ENCODE results near the gene TIGD3. TPM values are rescaled to one million over a fixed set of nuclear protein-coding genes. Genes with fewer than 3 reads are reported as not detected.

TIGD3 gene
- total and polyA plus RNA-seq, 2 donors (not counting 3 experiments of a cell fraction or from before 2014, with no cell fraction given): 0.18 to 0.27 TPM

GRCh38 chr11:65366340-65366773 lies 11.8 kb downstream of the TIGD3 start:
- peaks cover 7% of the 10 kb centered on the region for H3K4me1 ChIP-seq (ENCODE audit: control insufficient read depth, extremely low read depth, insufficient read depth, low read length)
- TF ChIP-seq GATA2 (IDR thresholded peaks at IDR 0.05; ENCODE audit: insufficient read depth, insufficient read length, low read depth, low read length) (no peak), CTCF (IDR thresholded peaks at IDR 0.05; ENCODE audit: extremely low read depth in 1 of 2, insufficient read depth in 1 of 2, low read depth in 1 of 2, low read length in 2 of 2) (peak; percentile 49 to 66), POLR2AphosphoS5 (IDR thresholded peaks at IDR 0.05; ENCODE audit: insufficient read depth, low read depth, low read length) (no peak)
- H4K20me1 ChIP-seq (replicated peaks; ENCODE audit: control insufficient read depth, extremely low read depth, insufficient read depth, low read length): no peaks in the 10 kb centered on the region
- no peaks in the 10 kb centered on the region for H3K27me3 ChIP-seq (ENCODE audit: control insufficient read depth in 2 of 2, insufficient read depth in 2 of 2, low read length in 2 of 2)
- H3K9ac ChIP-seq (replicated peaks; ENCODE audit: extremely low read depth, insufficient read depth, low read length): no peak overlapping the region
- dilution Hi-C loops (cut with MboI; ENCODE audit: extremely low pct_ligation_motif_present, low sequenced_read_pairs): no loop called here
- DNase-seq (ENCODE audit: low read depth, low spot score) (peak; percentile 78), FAIRE-seq (peak; percentile 92)
- H3K36me3 ChIP-seq (ENCODE audit: control insufficient read depth in 2 of 2, extremely low read depth in 1 of 2, insufficient read depth in 2 of 2, low read length in 2 of 2): no peaks in the 10 kb centered on the region
- no peaks in the 10 kb centered on the region for H3K9me1 ChIP-seq (replicated peaks; ENCODE audit: control insufficient read depth, extremely low read depth, insufficient read depth, low read length)
- no peak overlapping the region for H3K4me3 ChIP-seq (replicated peaks in 1 of 3; ENCODE audit: insufficient read depth in 1 of 3, low read depth in 1 of 3, low read length in 3 of 3)
- intact Hi-C loops (cut with micrococcal nuclease): loop anchor here (1.0 to 10.0 kb wide), 3 partner anchors 48 to 226 kb away; no protein-coding TSS in a partner anchor
- H3K4me2 ChIP-seq (ENCODE audit: insufficient read depth, low read length): no peak overlapping the region
- no peak overlapping the region for H3K27ac ChIP-seq (ENCODE audit: insufficient read depth, low read depth, low read length)
- H2AFZ ChIP-seq (ENCODE audit: low read depth, low read length): peak overlapping the region; percentile 35
- BruUV-seq (replicated peaks): no TSS peak
- POLR2A ChIA-PET: no interaction called here
- CTCF ChIA-PET: interaction anchor here (0.6 to 3.5 kb wide), 6 partner anchors 10 to 228 kb away, joined by 4 to 13 read pairs (median 6); no protein-coding TSS in a partner anchor
- H3K79me2 ChIP-seq (ENCODE audit: control insufficient read depth, insufficient read depth, low read length): no peaks in the 10 kb centered on the region
- H3K9me3 ChIP-seq (replicated peaks; ENCODE audit: control insufficient read depth, insufficient read depth, low read length): no peaks in the 10 kb centered on the region

GRCh38 chr11:65370659-65371049 lies 16.1 kb downstream of the TIGD3 start:
- no peak for FAIRE-seq
- H3K4me2 ChIP-seq (ENCODE audit: insufficient read depth, low read length): no peak overlapping the region
- no peaks in the 10 kb centered on the region for H3K36me3 ChIP-seq (ENCODE audit: control insufficient read depth in 2 of 2, extremely low read depth in 1 of 2, insufficient read depth in 2 of 2, low read length in 2 of 2)
- dilution Hi-C loops (cut with MboI; ENCODE audit: extremely low pct_ligation_motif_present, low sequenced_read_pairs) (no loop called here), intact Hi-C loops (cut with micrococcal nuclease) (loop anchor here (1.0 kb wide), 1 partner anchor 12 kb away; the partner anchor contains the start of gene SLC25A45)
- POLR2A ChIA-PET: interaction anchor here (0.6 to 1.2 kb wide), 5 partner anchors 17 to 137 kb away, joined by 3 to 4 read pairs (median 4); partner anchors contain the start of gene NEAT1
- CTCF ChIA-PET: interaction anchor here (1.0 to 1.6 kb wide), 5 partner anchors 8 to 140 kb away, joined by 3 to 10 read pairs (median 5); partner anchors contain the start of gene SLC25A45
- H3K9ac ChIP-seq (replicated peaks; ENCODE audit: extremely low read depth, insufficient read depth, low read length): no peak overlapping the region
- H3K79me2 ChIP-seq (ENCODE audit: control insufficient read depth, insufficient read depth, low read length): no peaks in the 10 kb centered on the region
- H3K27ac ChIP-seq (ENCODE audit: insufficient read depth, low read depth, low read length): peak overlapping the region; percentile 72
- H3K4me1 ChIP-seq (ENCODE audit: control insufficient read depth, extremely low read depth, insufficient read depth, low read length): peaks cover 9% of the 10 kb centered on the region
- DNase-seq (ENCODE audit: low read depth, low spot score): no peak
- no peaks in the 10 kb centered on the region for H3K9me3 ChIP-seq (replicated peaks; ENCODE audit: control insufficient read depth, insufficient read depth, low read length)
- H3K27me3 ChIP-seq (ENCODE audit: control insufficient read depth in 2 of 2, insufficient read depth in 2 of 2, low read length in 2 of 2): no peaks in the 10 kb centered on the region
- no peak overlapping the region for H3K4me3 ChIP-seq (replicated peaks in 1 of 3; ENCODE audit: insufficient read depth in 1 of 3, low read depth in 1 of 3, low read length in 3 of 3)
- H4K20me1 ChIP-seq (replicated peaks; ENCODE audit: control insufficient read depth, extremely low read depth, insufficient read depth, low read length): no peaks in the 10 kb centered on the region
- no peaks in the 10 kb centered on the region for H3K9me1 ChIP-seq (replicated peaks; ENCODE audit: control insufficient read depth, extremely low read depth, insufficient read depth, low read length)
- TF ChIP-seq EZH2 (IDR thresholded peaks at IDR 0.05; ENCODE audit: borderline replicate concordance, low read depth, low read length, severe bottlenecking) (no peak), GATA2 (IDR thresholded peaks at IDR 0.05; ENCODE audit: insufficient read depth, insufficient read length, low read depth, low read length) (no peak), FOS (IDR thresholded peaks at IDR 0.05; ENCODE audit: borderline replicate concordance, insufficient read depth, low read length) (no peak), POLR2AphosphoS5 (IDR thresholded peaks at IDR 0.05; ENCODE audit: insufficient read depth, low read depth, low read length) (no peak), POLR2A (IDR thresholded peaks at IDR 0.05; ENCODE audit: low read depth, low read length) (no peak), JUN (IDR thresholded peaks at IDR 0.05; ENCODE audit: borderline replicate concordance, insufficient read depth, insufficient read length, low read depth) (no peak), CTCF (IDR thresholded peaks at IDR 0.05; ENCODE audit: extremely low read depth in 1 of 2, insufficient read depth in 1 of 2, low read depth in 1 of 2, low read length in 2 of 2) (no peak), MAX (IDR thresholded peaks at IDR 0.05; ENCODE audit: insufficient read depth, insufficient read length) (no peak), MYC (IDR thresholded peaks at IDR 0.05; ENCODE audit: low read depth, low read length) (no peak)
- H2AFZ ChIP-seq (ENCODE audit: low read depth, low read length): no peak overlapping the region
- BruUV-seq (replicated peaks): TSS peak; percentile 87

Data from endothelial cell of umbilical vein (primary cell).